Measurements from ENCODE around the gene BIRC5. TPM values are rescaled to one million over a fixed set of nuclear protein-coding genes. Genes with fewer than 3 reads are reported as not detected.

BIRC5 gene
- total RNA-seq, 1 donor from 2014 or later = 10.3 TPM

GRCh38 chr17:78255029-78255656, 41.1 kb downstream of the BIRC5 start:
- no peak for DNase-seq (ENCODE audit: low read depth in 2 of 2)

- DNase-seq (ENCODE audit: low read depth in 2 of 2) = no peak
Measured at GRCh38 chr17:78255953-78256706, 42.1 kb downstream of the BIRC5 start.

GRCh38 chr17:78256707-78257591, 42.9 kb downstream of the BIRC5 start:
- DNase-seq (ENCODE audit: low read depth in 2 of 2) = no peak

GRCh38 chr17:78257810-78258322, 43.8 kb downstream of the BIRC5 start:
- no peak for DNase-seq (ENCODE audit: low read depth in 2 of 2)

GRCh38 chr17:78258323-78259191, 44.5 kb downstream of the BIRC5 start:
- DNase-seq (ENCODE audit: low read depth in 2 of 2) = peak; percentile 64 to 78

- no peak for DNase-seq (ENCODE audit: low read depth in 2 of 2)
Measured at GRCh38 chr17:78259192-78259554, 45.1 kb downstream of the BIRC5 start.

- no peak for DNase-seq (ENCODE audit: low read depth in 2 of 2)
Measured at GRCh38 chr17:78263063-78263735, 49.1 kb downstream of the BIRC5 start.

- DNase-seq (ENCODE audit: low read depth in 2 of 2) = no peak
Measured at GRCh38 chr17:78263736-78264340, 49.8 kb downstream of the BIRC5 start.

- DNase-seq (ENCODE audit: low read depth in 2 of 2) = no peak
Measured at GRCh38 chr17:78264590-78264989, 50.5 kb downstream of the BIRC5 start.

- no peak for DNase-seq (ENCODE audit: low read depth in 2 of 2)
Measured at GRCh38 chr17:78265121-78265520, 51.1 kb downstream of the BIRC5 start.

- no peak for DNase-seq (ENCODE audit: low read depth in 2 of 2)
Measured at GRCh38 chr17:78266231-78266631, 52.2 kb downstream of the BIRC5 start.

- DNase-seq (ENCODE audit: low read depth in 2 of 2) = no peak
Measured at GRCh38 chr17:78266771-78267170, 52.7 kb downstream of the BIRC5 start.

- no peak for DNase-seq (ENCODE audit: low read depth in 2 of 2)
Measured at GRCh38 chr17:78267253-78268073, 53.4 kb downstream of the BIRC5 start.

GRCh38 chr17:78268191-78268874, 54.3 kb downstream of the BIRC5 start:
- no peak for DNase-seq (ENCODE audit: low read depth in 2 of 2)

GRCh38 chr17:78268951-78269905, 55.2 kb downstream of the BIRC5 start:
- DNase-seq (ENCODE audit: low read depth in 2 of 2) = no peak

- no peak for DNase-seq (ENCODE audit: low read depth in 2 of 2)
Measured at GRCh38 chr17:78269955-78270381, 55.9 kb downstream of the BIRC5 start.

- DNase-seq (ENCODE audit: low read depth in 2 of 2) = no peak
Measured at GRCh38 chr17:78271419-78272170, 57.5 kb downstream of the BIRC5 start.

All from lung microvascular endothelial cell (primary cell).